WTC11 (cell line): ENCODE measurements around the gene HIPK2. TPM values are rescaled to one million over a fixed set of nuclear protein-coding genes. Genes with fewer than 3 reads are reported as not detected.

ENCODE experiments used
- ATAC-seq: fragments of 200-7000 bp; cut with Tn5 transposase; 2 replicates; pipeline ENCODE4 v1.10.0; 2021; ENCODE audit warnings: mild to moderate bottlenecking, moderate library complexity
- CTCF ChIA-PET: fragments of 300-600 bp; sonication (Branson Sonifier 250); formaldehyde crosslinking; loops from one replicate; lab custom pipeline; 2021; ENCODE audit warnings: antibody characterized with exemption; lab: Charles Lee
- POLR2A ChIA-PET: fragments of 350-600 bp; sonication (Branson Sonifier 250); formaldehyde crosslinking; loops from one replicate; lab custom pipeline; 2021; ENCODE audit warnings: antibody characterized with exemption; lab: Charles Lee
- DNase-seq: peaks from one replicate; pipeline ENCODE4 v3.0.0; 2021; ENCODE audit warnings: low spot score
- H3K27ac Mint-ChIP-seq: 2 replicates; pipeline ENCODE4 v1.8.0; 2021; ENCODE audit warnings: mixed read lengths
- H3K27me3 Mint-ChIP-seq: 2 replicates; pipeline ENCODE4 v1.8.0; 2021; ENCODE audit warnings: low read depth, mild to moderate bottlenecking, moderate library complexity, mixed read lengths
- H3K36me3 Mint-ChIP-seq: 2 replicates; pipeline ENCODE4 v1.8.0; 2021; ENCODE audit warnings: mixed read lengths
- H3K4me1 Mint-ChIP-seq: 2 replicates; pipeline ENCODE4 v1.8.0; 2022; ENCODE audit warnings: mixed read lengths
- H3K4me3 Mint-ChIP-seq: 2 replicates; pipeline ENCODE4 v1.8.0; 2021; ENCODE audit warnings: mild to moderate bottlenecking, moderate library complexity, mixed read lengths
- H3K9me3 Mint-ChIP-seq: 2 replicates; pipeline ENCODE4 v1.8.0; 2021; ENCODE audit warnings: mixed read lengths
- AR ChIP-seq: fragments of 250-450 bp; sonication (Bioruptor Pico); IDR thresholded peaks from 2 replicates; pipeline ENCODE4 v1.9.0; 2021; ENCODE audit warnings: mild to moderate bottlenecking
- EMX1 ChIP-seq: fragments of 250-450 bp; sonication (Bioruptor Pico); IDR thresholded peaks from 2 replicates; pipeline ENCODE4 v1.8.0; 2021; ENCODE audit warnings: mild to moderate bottlenecking
- FOXJ3 ChIP-seq: sonication (generic); formaldehyde crosslinking; IDR thresholded peaks from 2 replicates; pipeline ENCODE4 v1.9.0; 2021; ENCODE audit warnings: missing genetic modification reagents, mild to moderate bottlenecking, borderline replicate concordance
- JUN ChIP-seq: sonication (generic); formaldehyde crosslinking; IDR thresholded peaks from 2 replicates; pipeline ENCODE4 v1.8.0; 2023; ENCODE audit warnings: mild to moderate bottlenecking, missing genetic modification reagents
- NFE2L1 ChIP-seq: sonication (generic); formaldehyde crosslinking; IDR thresholded peaks from 2 replicates; pipeline ENCODE4 v1.8.1; 2023; ENCODE audit warnings: missing genetic modification reagents
- NFYB ChIP-seq: sonication (generic); formaldehyde crosslinking; conservative IDR thresholded peaks from 2 replicates; pipeline ENCODE4 v1.8.0; 2022; ENCODE audit warnings: low read depth, missing genetic modification reagents
- PRDM15 ChIP-seq: sonication (generic); formaldehyde crosslinking; IDR thresholded peaks from 2 replicates; pipeline ENCODE4 v1.8.0; 2022; ENCODE audit warnings: missing genetic modification reagents
- TEAD1 ChIP-seq: sonication (generic); formaldehyde crosslinking; IDR thresholded peaks from 2 replicates; pipeline ENCODE4 v1.8.0; 2022; ENCODE audit warnings: mild to moderate bottlenecking, missing genetic modification reagents
- TP53 ChIP-seq: sonication (generic); formaldehyde crosslinking; IDR thresholded peaks from 2 replicates; pipeline ENCODE4 v1.8.1; 2023; ENCODE audit warnings: mild to moderate bottlenecking, missing genetic modification reagents
- ZNF532 ChIP-seq: fragments of 250-450 bp; sonication (Bioruptor Pico); IDR thresholded peaks from 2 replicates; pipeline ENCODE4 v1.9.0; 2021; ENCODE audit warnings: mild to moderate bottlenecking, borderline replicate concordance
- total RNA-seq: library from RNA; stranded (reverse); gene quantifications from 3 replicates; pipeline ENCODE4 v1.2.3, GENCODE V29; 2021
- TF ChIP-seq, protein P1 (sequence below): sonication (generic); formaldehyde crosslinking; IDR thresholded peaks from 2 replicates; pipeline ENCODE4 v1.8.0; 2022; ENCODE audit warnings: mild to moderate bottlenecking, missing genetic modification reagents
- TF ChIP-seq, protein P2 (sequence below): sonication (generic); formaldehyde crosslinking; conservative IDR thresholded peaks from 2 replicates; pipeline ENCODE4 v1.8.1; 2023; ENCODE audit warnings: mild to moderate bottlenecking, low read depth, missing genetic modification reagents, moderate library complexity
- TF ChIP-seq, protein P3 (sequence below): fragments of 250-450 bp; sonication (Bioruptor Pico); IDR thresholded peaks from 2 replicates; pipeline ENCODE4 v1.9.0; 2021; ENCODE audit warnings: moderate library complexity, mild to moderate bottlenecking, inconsistent platforms, borderline replicate concordance
- TF ChIP-seq, protein P4 (sequence below): sonication (generic); formaldehyde crosslinking; IDR thresholded peaks from 2 replicates; pipeline ENCODE4 v1.8.0; 2023; ENCODE audit warnings: mild to moderate bottlenecking, missing genetic modification reagents

HIPK2 gene
- total RNA-seq, 1 experiment from 2014 or later: 25.3 TPM

GRCh38 chr7:139540203-139540602 is 237.6 kb downstream of the HIPK2 start (continued):
- TF ChIP-seq AR (CRISPR knock-in tag) (no peak), ZNF532 (CRISPR knock-in tag) (no peak), TEAD1 (no peak), NFYB (CRISPR knock-in tag) (no peak)
- TF ChIP-seq, protein P1, sequence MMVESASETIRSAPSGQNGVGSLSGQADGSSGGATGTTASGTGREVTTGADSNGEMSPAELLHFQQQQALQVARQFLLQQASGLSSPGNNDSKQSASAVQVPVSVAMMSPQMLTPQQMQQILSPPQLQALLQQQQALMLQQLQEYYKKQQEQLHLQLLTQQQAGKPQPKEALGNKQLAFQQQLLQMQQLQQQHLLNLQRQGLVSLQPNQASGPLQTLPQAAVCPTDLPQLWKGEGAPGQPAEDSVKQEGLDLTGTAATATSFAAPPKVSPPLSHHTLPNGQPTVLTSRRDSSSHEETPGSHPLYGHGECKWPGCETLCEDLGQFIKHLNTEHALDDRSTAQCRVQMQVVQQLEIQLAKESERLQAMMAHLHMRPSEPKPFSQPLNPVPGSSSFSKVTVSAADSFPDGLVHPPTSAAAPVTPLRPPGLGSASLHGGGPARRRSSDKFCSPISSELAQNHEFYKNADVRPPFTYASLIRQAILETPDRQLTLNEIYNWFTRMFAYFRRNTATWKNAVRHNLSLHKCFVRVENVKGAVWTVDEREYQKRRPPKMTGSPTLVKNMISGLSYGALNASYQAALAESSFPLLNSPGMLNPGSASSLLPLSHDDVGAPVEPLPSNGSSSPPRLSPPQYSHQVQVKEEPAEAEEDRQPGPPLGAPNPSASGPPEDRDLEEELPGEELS: no peak
- TF ChIP-seq, all 79 proteins: peak for 0

- no peak for ATAC-seq
- Mint-ChIP-seq H3K4me3 (no peak overlapping the region), H3K27ac (peak overlapping the region; percentile 34; the same call in 1 of the 2 replicates), H3K9me3 (no peaks in the 10 kb centered on the region), H3K36me3 (no peaks in the 10 kb centered on the region), H3K27me3 (peaks cover 7% of the 10 kb centered on the region), H3K4me1 (peaks cover 20% of the 10 kb centered on the region)
- CTCF ChIA-PET: no interaction called here
- POLR2A ChIA-PET: no interaction called here
- DNase-seq: no peak
- TF ChIP-seq, protein P2, sequence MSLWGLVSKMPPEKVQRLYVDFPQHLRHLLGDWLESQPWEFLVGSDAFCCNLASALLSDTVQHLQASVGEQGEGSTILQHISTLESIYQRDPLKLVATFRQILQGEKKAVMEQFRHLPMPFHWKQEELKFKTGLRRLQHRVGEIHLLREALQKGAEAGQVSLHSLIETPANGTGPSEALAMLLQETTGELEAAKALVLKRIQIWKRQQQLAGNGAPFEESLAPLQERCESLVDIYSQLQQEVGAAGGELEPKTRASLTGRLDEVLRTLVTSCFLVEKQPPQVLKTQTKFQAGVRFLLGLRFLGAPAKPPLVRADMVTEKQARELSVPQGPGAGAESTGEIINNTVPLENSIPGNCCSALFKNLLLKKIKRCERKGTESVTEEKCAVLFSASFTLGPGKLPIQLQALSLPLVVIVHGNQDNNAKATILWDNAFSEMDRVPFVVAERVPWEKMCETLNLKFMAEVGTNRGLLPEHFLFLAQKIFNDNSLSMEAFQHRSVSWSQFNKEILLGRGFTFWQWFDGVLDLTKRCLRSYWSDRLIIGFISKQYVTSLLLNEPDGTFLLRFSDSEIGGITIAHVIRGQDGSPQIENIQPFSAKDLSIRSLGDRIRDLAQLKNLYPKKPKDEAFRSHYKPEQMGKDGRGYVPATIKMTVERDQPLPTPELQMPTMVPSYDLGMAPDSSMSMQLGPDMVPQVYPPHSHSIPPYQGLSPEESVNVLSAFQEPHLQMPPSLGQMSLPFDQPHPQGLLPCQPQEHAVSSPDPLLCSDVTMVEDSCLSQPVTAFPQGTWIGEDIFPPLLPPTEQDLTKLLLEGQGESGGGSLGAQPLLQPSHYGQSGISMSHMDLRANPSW: no peak
- TF ChIP-seq, protein P3, sequence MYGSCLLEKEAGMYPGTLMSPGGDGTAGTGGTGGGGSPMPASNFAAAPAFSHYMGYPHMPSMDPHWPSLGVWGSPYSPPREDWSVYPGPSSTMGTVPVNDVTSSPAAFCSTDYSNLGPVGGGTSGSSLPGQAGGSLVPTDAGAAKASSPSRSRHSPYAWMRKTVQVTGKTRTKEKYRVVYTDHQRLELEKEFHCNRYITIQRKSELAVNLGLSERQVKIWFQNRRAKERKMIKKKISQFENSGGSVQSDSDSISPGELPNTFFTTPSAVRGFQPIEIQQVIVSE: no peak
- no peak for TF ChIP-seq FOXJ3 (CRISPR knock-in tag)
- TF ChIP-seq JUN (CRISPR knock-in tag): no peak
- no peak for TF ChIP-seq PRDM15 (CRISPR knock-in tag)
- TF ChIP-seq, protein P4, sequence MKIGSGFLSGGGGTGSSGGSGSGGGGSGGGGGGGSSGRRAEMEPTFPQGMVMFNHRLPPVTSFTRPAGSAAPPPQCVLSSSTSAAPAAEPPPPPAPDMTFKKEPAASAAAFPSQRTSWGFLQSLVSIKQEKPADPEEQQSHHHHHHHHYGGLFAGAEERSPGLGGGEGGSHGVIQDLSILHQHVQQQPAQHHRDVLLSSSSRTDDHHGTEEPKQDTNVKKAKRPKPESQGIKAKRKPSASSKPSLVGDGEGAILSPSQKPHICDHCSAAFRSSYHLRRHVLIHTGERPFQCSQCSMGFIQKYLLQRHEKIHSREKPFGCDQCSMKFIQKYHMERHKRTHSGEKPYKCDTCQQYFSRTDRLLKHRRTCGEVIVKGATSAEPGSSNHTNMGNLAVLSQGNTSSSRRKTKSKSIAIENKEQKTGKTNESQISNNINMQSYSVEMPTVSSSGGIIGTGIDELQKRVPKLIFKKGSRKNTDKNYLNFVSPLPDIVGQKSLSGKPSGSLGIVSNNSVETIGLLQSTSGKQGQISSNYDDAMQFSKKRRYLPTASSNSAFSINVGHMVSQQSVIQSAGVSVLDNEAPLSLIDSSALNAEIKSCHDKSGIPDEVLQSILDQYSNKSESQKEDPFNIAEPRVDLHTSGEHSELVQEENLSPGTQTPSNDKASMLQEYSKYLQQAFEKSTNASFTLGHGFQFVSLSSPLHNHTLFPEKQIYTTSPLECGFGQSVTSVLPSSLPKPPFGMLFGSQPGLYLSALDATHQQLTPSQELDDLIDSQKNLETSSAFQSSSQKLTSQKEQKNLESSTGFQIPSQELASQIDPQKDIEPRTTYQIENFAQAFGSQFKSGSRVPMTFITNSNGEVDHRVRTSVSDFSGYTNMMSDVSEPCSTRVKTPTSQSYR (CRISPR knock-in tag): no peak
- TF ChIP-seq TP53 (CRISPR knock-in tag): no peak
- no peak for TF ChIP-seq NFE2L1 (CRISPR knock-in tag)
- TF ChIP-seq EMX1 (CRISPR knock-in tag): no peak
Measured at GRCh38 chr7:139538881-139539635, 238.7 kb downstream of the HIPK2 start.
